ENCODE measurements around the gene PGBD4.

The PGBD4 gene

DNA sequence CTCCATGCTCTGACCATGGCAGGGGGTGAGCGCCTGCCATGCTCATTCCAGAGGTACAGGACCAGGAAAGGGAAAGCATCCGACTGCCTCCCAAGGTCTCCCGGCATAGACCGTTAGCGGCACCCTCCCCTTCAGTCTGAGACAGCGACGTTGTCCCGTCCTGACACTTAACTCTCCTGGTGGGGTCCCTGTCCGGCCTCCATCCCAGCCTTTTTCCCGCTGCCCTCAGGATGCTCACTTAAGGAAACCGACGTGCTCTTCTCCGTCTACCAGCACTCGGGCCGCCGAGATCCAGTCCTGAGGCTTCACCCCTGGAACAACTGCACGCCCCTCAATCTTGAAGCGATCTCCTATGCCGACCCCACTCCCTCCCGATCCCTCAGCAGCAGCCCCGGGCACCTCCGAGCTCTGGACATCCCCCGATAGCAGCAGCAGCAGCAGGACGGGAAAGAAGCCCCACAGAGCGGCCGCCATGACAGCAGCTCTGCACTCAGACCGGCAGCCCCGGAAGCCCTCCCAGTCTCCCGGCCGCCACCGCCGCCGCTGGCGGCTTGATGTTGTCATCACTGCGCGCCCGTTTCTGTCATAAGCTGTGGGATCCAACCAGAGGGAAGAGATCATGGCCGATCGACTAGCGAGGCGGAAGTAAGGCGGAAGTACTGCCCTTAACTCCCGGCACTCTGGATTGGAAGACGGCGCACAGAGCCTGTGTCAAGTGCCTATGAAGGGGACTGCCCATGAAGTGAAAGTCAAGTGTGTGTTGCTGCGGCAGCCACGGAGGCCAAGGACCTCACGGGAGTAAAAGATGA lies at the start of gene PGBD4, which contains the start of gene EMC7:
PGBD4 (plus strand) TSS at position 718 of the 809 bp plus-strand sequence. CDS start 449 bp downstream, outside the sequence.
EMC7 (minus strand) TSS at position 497 of the 809 bp plus-strand sequence; CDS start at position 474, 23 bp downstream.
- TF ChIP-seq ZFX (IDR thresholded peaks at IDR 0.05; ENCODE audit: borderline replicate concordance) (no peak), CTCF (IDR thresholded peaks at IDR 0.05) (no peak)

DNA sequence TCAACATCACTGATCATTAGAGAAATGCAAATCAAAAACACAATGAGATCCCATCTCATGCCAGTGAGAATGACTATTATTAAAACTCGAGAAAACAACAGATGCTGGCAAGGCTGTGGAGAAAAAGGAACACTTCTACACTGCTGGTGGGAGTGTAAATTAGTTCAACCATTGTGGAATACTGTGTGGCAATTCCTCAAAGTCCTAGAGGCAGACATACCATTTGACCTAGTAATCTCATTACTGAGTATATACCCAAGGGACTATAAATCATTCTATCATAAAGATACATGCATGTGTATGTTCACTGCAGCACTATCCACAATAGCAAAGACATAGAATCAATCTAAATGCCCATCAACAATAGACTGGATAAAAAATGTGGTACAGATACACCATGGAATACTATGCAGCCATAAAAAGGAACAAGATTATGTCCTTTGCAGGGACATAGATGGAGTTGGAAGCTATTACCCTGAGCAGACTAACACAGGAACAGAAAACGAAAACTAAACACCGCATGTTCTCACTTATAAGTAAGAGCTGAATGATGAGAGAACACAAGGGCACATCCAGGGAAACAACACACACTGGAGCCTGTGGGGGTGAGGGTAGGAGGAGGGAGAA lies 47.7 kb upstream of the PGBD4 start:
- TF ChIP-seq ZFX (IDR thresholded peaks at IDR 0.05; ENCODE audit: borderline replicate concordance) (no peak), CTCF (IDR thresholded peaks at IDR 0.05) (no peak)
- no peak overlapping the region for H3K27ac ChIP-seq

More for the DNA sequence above, at the start of gene PGBD4, which contains the start of gene EMC7:
- H3K27ac ChIP-seq = peak within 1 kb of the TSS; percentile 83

DNA sequence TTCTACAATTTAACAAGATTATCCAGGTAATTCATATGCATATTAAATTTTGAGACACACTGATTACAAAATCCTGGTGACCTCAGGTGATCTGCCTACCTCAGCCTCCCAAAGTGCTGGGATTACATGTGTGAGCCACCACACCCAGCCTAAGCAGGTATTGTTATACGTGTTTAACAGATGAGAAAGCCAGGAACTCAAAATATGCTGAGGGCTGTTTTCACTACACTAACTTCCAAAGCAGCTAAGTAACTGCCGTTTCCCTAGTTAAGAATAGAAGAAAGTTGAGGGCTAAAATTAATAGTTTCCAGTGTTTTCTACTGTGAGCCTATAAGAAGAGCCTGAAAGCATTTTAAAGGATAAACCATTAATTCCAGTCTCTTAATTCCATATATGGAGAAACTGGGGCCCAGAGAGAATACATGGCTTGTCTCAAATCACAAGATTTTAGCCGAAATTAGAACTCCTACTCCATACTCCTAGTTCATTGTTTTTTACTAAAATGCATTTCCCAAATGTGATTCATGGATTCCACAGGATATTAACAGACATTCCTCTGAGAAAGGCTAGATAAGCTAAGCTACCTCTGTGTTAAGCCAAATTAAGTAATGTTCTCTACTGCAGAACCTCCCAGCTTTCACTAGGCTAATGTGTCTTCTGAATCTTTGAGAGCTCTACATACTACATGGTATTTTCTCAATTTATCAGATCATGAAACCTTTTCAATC lies 45.9 kb upstream of the PGBD4 start:
- H3K27ac ChIP-seq = no peak overlapping the region
- TF ChIP-seq ZFX (IDR thresholded peaks at IDR 0.05; ENCODE audit: borderline replicate concordance) (no peak), CTCF (IDR thresholded peaks at IDR 0.05) (no peak)

DNA sequence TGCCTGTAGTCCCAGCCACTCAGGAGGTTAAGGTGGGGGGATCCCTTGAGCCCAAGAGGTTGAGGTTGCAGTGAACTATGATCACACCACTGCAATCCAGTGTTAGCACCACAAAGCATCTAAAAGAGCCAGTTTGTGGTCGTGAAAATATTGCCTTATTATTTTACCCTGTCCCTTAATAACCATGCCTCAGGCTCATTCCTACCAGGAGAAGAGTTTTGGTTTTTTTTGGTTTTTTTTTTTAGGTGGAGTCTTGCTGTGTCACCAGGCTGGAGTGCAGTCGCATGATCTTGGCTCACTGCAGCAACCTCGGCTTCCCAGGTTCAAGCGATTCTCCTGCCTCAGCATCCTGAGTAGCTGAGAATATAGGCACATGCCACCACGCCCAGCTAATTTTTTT lies 45.0 kb upstream of the PGBD4 start:
- TF ChIP-seq CTCF (IDR thresholded peaks at IDR 0.05) (no peak), ZFX (IDR thresholded peaks at IDR 0.05; ENCODE audit: borderline replicate concordance) (no peak)
- no peak overlapping the region for H3K27ac ChIP-seq

DNA sequence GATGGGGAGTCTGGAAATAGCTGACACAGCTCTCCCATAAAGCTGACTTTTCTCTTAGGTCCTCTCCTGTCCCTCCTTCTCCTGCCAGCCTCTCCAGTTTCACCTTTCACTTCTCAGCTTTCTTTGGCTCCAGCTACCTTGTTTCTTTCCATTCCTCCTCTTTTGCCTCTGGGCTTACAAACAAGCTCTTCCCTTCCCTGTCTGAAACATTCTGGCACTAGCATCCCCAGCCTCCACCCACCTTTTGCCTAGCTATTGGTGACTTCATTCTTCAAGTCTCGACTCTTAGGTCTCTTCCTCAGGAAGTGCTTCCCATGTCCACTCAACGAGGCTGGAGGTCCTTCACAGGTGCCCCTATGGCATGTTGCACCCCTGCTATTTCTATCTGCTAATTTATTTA lies 42.4 kb upstream of the PGBD4 start:
- H3K27ac ChIP-seq = no peak overlapping the region
- no peak for TF ChIP-seq ZFX (IDR thresholded peaks at IDR 0.05; ENCODE audit: borderline replicate concordance)
- TF ChIP-seq CTCF (IDR thresholded peaks at IDR 0.05) = no peak

DNA sequence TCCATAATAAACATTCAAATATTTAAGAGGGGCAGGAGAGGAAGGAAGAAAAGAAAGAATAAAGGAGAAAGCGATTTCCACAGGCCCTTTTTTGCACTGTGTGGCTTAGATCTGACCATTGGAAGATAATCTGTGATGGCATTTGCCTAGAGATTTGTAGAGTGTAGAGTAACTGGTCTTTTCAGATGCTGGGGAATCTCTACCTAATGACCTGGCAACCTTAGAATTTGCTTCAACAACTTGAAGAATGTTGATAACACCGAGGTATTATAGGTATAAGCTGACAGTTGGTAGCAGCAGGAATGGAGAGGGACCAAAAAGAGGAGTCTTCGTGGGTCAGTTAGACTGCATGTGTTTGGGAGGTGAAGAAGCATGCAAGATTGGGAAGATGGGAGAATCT lies 41.9 kb upstream of the PGBD4 start:
- TF ChIP-seq CTCF (IDR thresholded peaks at IDR 0.05) (no peak), ZFX (IDR thresholded peaks at IDR 0.05; ENCODE audit: borderline replicate concordance) (no peak)

More for the DNA sequence above, 41.9 kb upstream of the PGBD4 start:
- H3K27ac ChIP-seq = no peak overlapping the region

Data from 22Rv1 (cell line).